AG04450 (cell line): ENCODE results near the gene TEDC2. TPM values are rescaled to one million over a fixed set of nuclear protein-coding genes. Genes with fewer than 3 reads are reported as not detected.

Experiments used
- CTCF ChIA-PET: fragments of 300-600, 350-600 bp; formaldehyde crosslinking; extraction: SDS; loops from one replicate; lab custom pipeline; 2022; ENCODE audit warnings: antibody characterized with exemption, inconsistent platforms; lab: Charles Lee
- POLR2A ChIA-PET: fragments of 350-600 bp; formaldehyde crosslinking; extraction: SDS; loops from one replicate; lab custom pipeline; 2021; ENCODE audit warnings: antibody characterized with exemption, inconsistent platforms; lab: Yijun Ruan, JAX
- DNase-seq: peaks from one replicate; pipeline ENCODE4 v3.0.0-alpha.2; 2011; ENCODE audit warnings: low read depth, low spot score
- H3K27ac ChIP-seq: one replicate; pipeline ENCODE4 v1.5.1; 2012; ENCODE audit warnings: low read depth, low read length, control low read depth
- H3K27me3 ChIP-seq: one replicate; pipeline ENCODE4 v1.6.0; 2012; ENCODE audit warnings: low read length; ENCODE audit not compliant: control insufficient read depth, insufficient read depth
- H3K4me3 ChIP-seq: 2 replicates; pipeline ENCODE4 v1.5.1; 2011; ENCODE audit warnings: mild to moderate bottlenecking, low read depth, low read length, control low read depth
- H3K9me3 ChIP-seq: 2 replicates; pipeline ENCODE4 v1.5.1; 2012; ENCODE audit warnings: low read length; ENCODE audit not compliant: control insufficient read depth, insufficient read depth
- polyA plus RNA-seq: library from polyadenylated mRNA; depleted of rRNA; stranded (reverse); fragments of >200 nt; gene quantifications from 2 replicates; pipeline ENCODE4 v1.2.3, GENCODE V29; 2011
- TF ChIP-seq, protein P1 (sequence below): IDR thresholded peaks from 2 replicates; pipeline ENCODE4 v1.5.1; 2011; ENCODE audit warnings: low read depth, low read length, control low read depth, inconsistent platforms

Gene TEDC2
- polyA plus RNA-seq, 1 experiment: 1.8 TPM

DNA sequence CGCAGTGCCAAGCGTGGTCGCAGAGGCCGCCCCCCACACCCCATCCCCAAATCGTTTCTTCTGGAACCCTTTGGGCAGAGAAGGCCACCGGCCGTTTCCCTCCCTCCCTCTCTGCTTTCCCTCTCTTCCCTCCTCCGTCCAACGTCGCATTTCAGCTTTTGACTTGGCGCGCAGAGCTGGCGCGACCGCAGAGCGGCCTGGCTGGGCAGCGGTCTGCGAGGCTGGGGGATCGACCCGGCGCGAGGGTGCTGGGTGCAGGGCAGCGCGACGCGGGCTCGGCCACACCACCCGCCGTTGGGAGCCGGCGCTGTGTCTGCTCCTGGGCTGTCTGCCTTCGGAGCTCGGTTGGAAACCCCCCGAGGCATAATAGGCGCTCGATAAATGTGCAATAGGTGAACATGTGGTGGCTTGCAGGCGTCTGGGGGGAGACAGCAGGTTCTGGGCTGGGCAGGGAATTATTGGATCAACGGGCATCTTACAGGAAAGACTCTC is 8.4 kb downstream of the TEDC2 start:
- no peaks in the 10 kb centered on the region; the same call in 1 of the 2 replicates for H3K9me3 ChIP-seq
- peak overlapping the region; percentile 56 for H3K4me3 ChIP-seq
- no peak for DNase-seq
- ChIA-PET CTCF (no interaction called here), POLR2A (interaction anchor here (0.6 to 0.7 kb wide), 3 partner anchors 10 to 433 kb away, joined by 3 to 8 read pairs (median 4); no protein-coding TSS in a partner anchor)
- TF ChIP-seq, protein P1, sequence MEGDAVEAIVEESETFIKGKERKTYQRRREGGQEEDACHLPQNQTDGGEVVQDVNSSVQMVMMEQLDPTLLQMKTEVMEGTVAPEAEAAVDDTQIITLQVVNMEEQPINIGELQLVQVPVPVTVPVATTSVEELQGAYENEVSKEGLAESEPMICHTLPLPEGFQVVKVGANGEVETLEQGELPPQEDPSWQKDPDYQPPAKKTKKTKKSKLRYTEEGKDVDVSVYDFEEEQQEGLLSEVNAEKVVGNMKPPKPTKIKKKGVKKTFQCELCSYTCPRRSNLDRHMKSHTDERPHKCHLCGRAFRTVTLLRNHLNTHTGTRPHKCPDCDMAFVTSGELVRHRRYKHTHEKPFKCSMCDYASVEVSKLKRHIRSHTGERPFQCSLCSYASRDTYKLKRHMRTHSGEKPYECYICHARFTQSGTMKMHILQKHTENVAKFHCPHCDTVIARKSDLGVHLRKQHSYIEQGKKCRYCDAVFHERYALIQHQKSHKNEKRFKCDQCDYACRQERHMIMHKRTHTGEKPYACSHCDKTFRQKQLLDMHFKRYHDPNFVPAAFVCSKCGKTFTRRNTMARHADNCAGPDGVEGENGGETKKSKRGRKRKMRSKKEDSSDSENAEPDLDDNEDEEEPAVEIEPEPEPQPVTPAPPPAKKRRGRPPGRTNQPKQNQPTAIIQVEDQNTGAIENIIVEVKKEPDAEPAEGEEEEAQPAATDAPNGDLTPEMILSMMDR: no peak
- H3K27me3 ChIP-seq: no peaks in the 10 kb centered on the region
- H3K27ac ChIP-seq: no peak overlapping the region

DNA sequence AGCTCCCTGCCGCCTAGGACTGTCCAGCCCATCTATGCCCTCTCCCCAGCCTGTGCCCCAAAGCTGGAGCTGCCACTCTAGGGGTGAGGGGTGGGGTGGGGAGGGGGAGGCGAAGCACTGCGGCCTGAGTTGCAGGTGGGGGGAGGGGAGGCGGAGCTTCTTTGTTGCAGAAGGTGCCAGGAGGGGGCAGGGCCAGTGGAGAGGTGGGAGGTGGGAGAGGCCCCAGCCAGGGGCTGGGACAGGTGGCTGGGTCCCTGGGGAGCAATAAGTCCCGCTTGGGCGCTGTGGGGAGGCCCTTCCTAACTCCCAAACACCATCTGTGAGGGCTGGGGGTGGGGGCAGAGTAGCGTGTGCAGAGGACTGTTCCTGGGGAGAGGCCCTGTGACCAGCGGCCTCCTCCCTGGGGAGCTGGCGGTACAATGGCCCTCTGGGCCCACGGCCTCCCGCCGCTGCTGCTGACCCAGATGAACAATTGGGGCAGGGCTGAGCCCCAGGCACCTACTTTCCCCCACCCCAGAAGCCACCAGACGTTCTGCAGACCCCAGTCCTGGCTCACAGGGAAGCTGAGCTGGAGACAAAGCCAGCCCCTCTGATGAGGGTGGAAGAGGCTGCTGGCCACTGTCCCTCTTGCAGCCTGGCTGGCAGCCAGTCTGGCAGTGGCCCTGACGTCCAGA is 9.0 kb downstream of the TEDC2 start:
- no peaks in the 10 kb centered on the region; the same call in 1 of the 2 replicates for H3K9me3 ChIP-seq
- TF ChIP-seq, protein P1: no peak
- ChIA-PET POLR2A (interaction anchor here (0.6 to 1.2 kb wide), 4 partner anchors 9 to 433 kb away, joined by 3 to 8 read pairs (median 4); partner anchors contain the start of gene TEDC2), CTCF (no interaction called here)
- H3K27me3 ChIP-seq: no peaks in the 10 kb centered on the region
- no peak overlapping the region for H3K27ac ChIP-seq
- no peak for DNase-seq
- H3K4me3 ChIP-seq: no peak overlapping the region

DNA sequence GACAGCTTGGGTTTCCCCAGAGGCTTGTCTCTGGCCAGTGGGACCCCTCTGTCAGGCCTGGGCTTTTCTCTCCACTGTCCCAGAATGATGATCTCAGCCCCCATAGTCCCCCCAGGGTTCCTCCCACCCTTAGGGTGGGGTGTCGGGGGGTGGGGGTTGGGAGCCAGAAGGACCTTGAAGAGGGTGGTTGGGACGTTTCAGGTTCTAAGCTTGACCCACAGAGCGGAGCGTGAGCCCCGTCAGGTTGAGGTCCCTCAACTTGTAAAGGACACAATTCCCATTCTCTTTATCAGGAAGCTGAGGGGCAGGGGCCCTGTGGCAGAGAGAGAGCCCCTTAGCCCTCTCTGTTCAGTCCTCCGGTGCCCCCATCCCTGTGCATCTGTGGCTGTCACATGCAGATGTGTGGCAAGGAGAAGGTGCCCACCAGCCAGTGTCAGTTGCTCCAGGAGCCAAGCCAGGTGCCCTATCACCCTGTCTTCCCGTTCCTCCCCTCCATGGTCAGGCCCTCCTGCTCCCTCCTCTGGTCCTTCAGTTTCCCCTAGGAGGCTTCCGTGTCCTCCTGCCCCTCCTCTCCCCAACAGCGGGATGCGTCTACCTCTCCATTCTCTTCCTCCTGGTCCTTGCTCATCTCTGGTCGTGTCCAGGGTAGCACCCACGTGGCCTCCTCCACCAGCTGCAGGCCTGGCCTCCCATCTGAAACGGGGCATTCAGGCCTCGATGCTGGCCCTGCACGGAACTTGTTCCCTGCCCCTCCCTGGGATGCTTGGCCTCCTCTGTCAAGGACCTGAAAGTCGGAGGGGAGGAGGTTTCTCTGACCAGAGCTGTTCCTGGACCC is 9.7 kb downstream of the TEDC2 start:
- ChIA-PET POLR2A (interaction anchor here (1.1 to 1.2 kb wide), 3 partner anchors 10 to 218 kb away, joined by 3 to 5 read pairs (median 3); partner anchors contain the start of genes ECI1 and TEDC2), CTCF (interaction anchor here (1.3 kb wide), 1 partner anchor 32 kb away, joined by 5 read pairs; no protein-coding TSS in a partner anchor)
- TF ChIP-seq, protein P1: no peak
- Histone ChIP-seq H3K27ac (no peak overlapping the region), H3K9me3 (no peaks in the 10 kb centered on the region; the same call in 1 of the 2 replicates), H3K27me3 (no peaks in the 10 kb centered on the region), H3K4me3 (no peak overlapping the region)
- DNase-seq: no peak

DNA sequence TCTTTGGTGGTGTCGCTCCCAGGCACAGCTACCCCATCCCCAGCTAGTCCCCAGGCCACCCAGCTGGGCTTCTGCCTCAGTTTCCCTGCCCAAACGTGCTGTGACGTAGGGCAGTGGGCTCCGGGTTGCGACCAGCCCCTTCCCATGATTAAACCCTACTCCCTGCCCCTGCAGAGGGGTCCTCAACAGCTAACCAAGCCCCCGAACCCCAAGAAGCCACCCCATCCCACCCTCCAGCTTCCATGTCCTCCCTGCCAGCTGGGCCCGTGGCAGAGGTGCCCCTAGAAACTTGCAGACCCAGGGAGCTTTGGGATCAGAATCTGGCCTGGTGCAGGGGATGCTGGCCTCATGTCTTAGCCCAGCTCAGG is 10.3 kb downstream of the TEDC2 start:
- no peak overlapping the region for H3K4me3 ChIP-seq
- no peak for DNase-seq
- TF ChIP-seq, protein P1: no peak
- no peaks in the 10 kb centered on the region for H3K27me3 ChIP-seq
- no peaks in the 10 kb centered on the region; the same call in 1 of the 2 replicates for H3K9me3 ChIP-seq
- CTCF ChIA-PET: interaction anchor here (1.3 kb wide), 1 partner anchor 31 kb away, joined by 5 read pairs; no protein-coding TSS in a partner anchor
- no peak overlapping the region for H3K27ac ChIP-seq
- POLR2A ChIA-PET: interaction anchor here (1.1 to 1.2 kb wide), 2 partner anchors 13 to 219 kb away, joined by 3 read pairs; partner anchors contain the start of gene ECI1
